Mesendoderm (in vitro differentiated cells): ENCODE measurements around the gene SMIM12. TPM values are rescaled to one million over a fixed set of nuclear protein-coding genes. Genes with fewer than 3 reads are reported as not detected.

Experiments used
- DNase-seq: peaks from one replicate; pipeline ENCODE4 v3.0.0; 2013
- H2AK5ac ChIP-seq: 2 replicates; pipeline ENCODE4 v1.6.1; 2013; ENCODE audit warnings: low read length, inconsistent platforms
- H2BK120ac ChIP-seq: 2 replicates; pipeline ENCODE4 v1.6.1; 2013; ENCODE audit warnings: low read depth, mild to moderate bottlenecking, low read length, moderate library complexity, mixed read lengths
- H2BK15ac ChIP-seq: replicated peaks from 2 replicates; pipeline ENCODE4 v1.6.1; 2013; ENCODE audit warnings: low read depth, mild to moderate bottlenecking, moderate library complexity
- H2BK5ac ChIP-seq: 2 replicates; pipeline ENCODE4 v1.6.1; 2013; ENCODE audit warnings: low read length, inconsistent platforms
- H3K18ac ChIP-seq: 2 replicates; pipeline ENCODE4 v1.6.1; 2013; ENCODE audit warnings: mild to moderate bottlenecking, low read length, mixed read lengths
- H3K23ac ChIP-seq: one replicate; pipeline ENCODE4 v1.6.1; 2013; ENCODE audit warnings: low read length
- H3K27ac ChIP-seq: 2 replicates; pipeline ENCODE4 v1.5.1; 2013; ENCODE audit warnings: low read depth, mild to moderate bottlenecking, inconsistent platforms, low read length, moderate library complexity
- H3K27me3 ChIP-seq: 2 replicates; pipeline ENCODE4 v1.6.1; 2013; ENCODE audit warnings: low read length, control low read depth, mild to moderate bottlenecking, inconsistent platforms; ENCODE audit not compliant: insufficient read depth, poor library complexity
- H3K36me3 ChIP-seq: 2 replicates; pipeline ENCODE4 v1.6.1; 2013; ENCODE audit warnings: low read length, inconsistent platforms; ENCODE audit not compliant: control insufficient read depth, insufficient read depth
- H3K4ac ChIP-seq: one replicate; pipeline ENCODE4 v1.6.1; 2013; ENCODE audit warnings: low read depth, mild to moderate bottlenecking, low read length, moderate library complexity
- H3K4me1 ChIP-seq: 2 replicates; pipeline ENCODE4 v1.6.1; 2013; ENCODE audit warnings: low read depth, low read length, inconsistent platforms; ENCODE audit not compliant: control insufficient read depth
- H3K4me2 ChIP-seq: 2 replicates; pipeline ENCODE4 v1.6.1; 2013; ENCODE audit warnings: low read length
- H3K4me3 ChIP-seq: 2 replicates; pipeline ENCODE4 v1.5.1; 2013; ENCODE audit warnings: mild to moderate bottlenecking, low read length
- H3K56ac ChIP-seq: one replicate; pipeline ENCODE4 v1.6.1; 2013; ENCODE audit warnings: low read length
- H3K79me1 ChIP-seq: 2 replicates; pipeline ENCODE4 v1.6.1; 2013; ENCODE audit warnings: low read length, inconsistent platforms
- H3K79me2 ChIP-seq: 2 replicates; pipeline ENCODE4 v1.6.1; 2013; ENCODE audit warnings: mild to moderate bottlenecking, low read length; ENCODE audit not compliant: control insufficient read depth, insufficient read depth
- H3K9ac ChIP-seq: 2 replicates; pipeline ENCODE4 v1.6.1; 2013; ENCODE audit warnings: low read length, inconsistent platforms
- H4K5ac ChIP-seq: one replicate; pipeline ENCODE4 v1.6.1; 2013; ENCODE audit warnings: low read length
- H4K8ac ChIP-seq: one replicate; pipeline ENCODE4 v1.6.1; 2013; ENCODE audit warnings: low read depth, mild to moderate bottlenecking, control low read depth, low read length, moderate library complexity
- WGBS: extraction: QIAGEN DNeasy Blood & Tissue Kit; methylation state at CpG from one replicate; pipeline ENCODE4 v1.1.7; 2013; ENCODE audit warnings: low lambda C conversion rate, missing lambda C conversion rate; ENCODE audit not compliant: insufficient coverage; ENCODE audit errors: extremely low coverage; 5-methylcytosine and 5-hydroxymethylcytosine counted together
- polyA plus RNA-seq, 2 experiments: library from polyadenylated mRNA; stranded (reverse); fragments of 200-250 nt; gene quantifications; one replicate each; pipeline ENCODE4 v1.2.3, GENCODE V29; 2013

The SMIM12 gene, protein sequence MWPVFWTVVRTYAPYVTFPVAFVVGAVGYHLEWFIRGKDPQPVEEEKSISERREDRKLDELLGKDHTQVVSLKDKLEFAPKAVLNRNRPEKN
- polyA plus RNA-seq (2013, experiment 1 of 2) = 21.5 TPM
- polyA plus RNA-seq (2013, experiment 2 of 2) = 21.9 TPM

DNA sequence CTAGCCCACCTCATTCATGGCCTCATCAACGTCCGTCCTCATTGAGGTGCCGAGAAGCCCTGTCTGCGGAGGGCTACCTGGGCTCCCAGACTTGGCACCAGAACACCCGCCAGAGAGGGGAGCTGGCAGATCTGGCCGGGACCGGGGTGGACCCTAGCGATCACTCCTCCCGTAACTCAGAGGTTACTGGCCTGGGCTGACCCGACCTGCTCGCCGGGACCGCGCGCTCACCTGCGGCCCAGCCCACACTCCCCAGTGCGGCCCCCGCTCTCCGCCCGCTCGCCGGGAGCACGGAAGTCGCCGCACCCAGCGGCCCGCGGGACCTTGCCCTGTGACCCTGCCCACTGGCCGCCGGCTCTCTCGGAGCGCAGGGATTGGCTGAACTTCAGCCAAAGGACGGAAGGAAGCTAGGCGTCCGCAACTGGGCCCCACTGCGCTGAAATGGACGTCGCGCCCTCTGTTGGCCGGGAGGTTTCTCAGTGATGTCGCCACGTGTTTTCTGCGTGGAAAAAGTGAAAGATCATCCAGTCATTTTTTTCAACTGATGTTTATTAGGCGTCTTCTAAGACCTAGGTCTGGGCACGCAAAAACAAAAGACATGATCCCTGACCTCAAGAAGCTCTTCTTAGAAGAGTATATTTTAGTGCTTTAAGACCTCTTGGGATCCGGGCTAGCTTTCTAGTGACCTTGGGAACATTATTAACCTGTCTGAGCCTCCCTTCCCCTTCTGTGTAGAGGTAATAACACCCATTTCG, at the start of gene SMIM12:
SMIM12 (minus strand) TSS at position 304 of the 755 bp plus-strand sequence. CDS start 3,772 bp downstream, outside the sequence.
- peak within 1 kb of the TSS; percentile 91 for H3K4me3 ChIP-seq
- H3K4me1 ChIP-seq = peaks cover 1% of the 10 kb centered on the region
- H3K23ac ChIP-seq = peak within 1 kb of the TSS; percentile 66
- no CpG with 5 or more reads among the region's 47 CpGs for WGBS
- peak within 1 kb of the TSS; percentile 95 for H3K9ac ChIP-seq
- H3K4ac ChIP-seq = no peak within 1 kb of the TSS
- peaks cover 20% of the 10 kb centered on the region for H3K79me1 ChIP-seq
- H3K27ac ChIP-seq = no peak within 1 kb of the TSS
- no peak within 1 kb of the TSS for H2AK5ac ChIP-seq
- H2BK120ac ChIP-seq = no peak within 1 kb of the TSS
- H2BK15ac ChIP-seq = no peak within 1 kb of the TSS
- no peak within 1 kb of the TSS for H2BK5ac ChIP-seq
- H3K27me3 ChIP-seq = no peaks in the 10 kb centered on the region
- H3K56ac ChIP-seq = peak within 1 kb of the TSS; percentile 94
- H4K8ac ChIP-seq = no peak within 1 kb of the TSS
- DNase-seq = peak; percentile 95
- H3K79me2 ChIP-seq = peaks cover 22% of the 10 kb centered on the region
- H3K36me3 ChIP-seq = peaks cover 4% of the 10 kb centered on the region
- H4K5ac ChIP-seq = no peak within 1 kb of the TSS
- no peak within 1 kb of the TSS for H3K18ac ChIP-seq
- peak within 1 kb of the TSS; percentile 60 for H3K4me2 ChIP-seq

DNA sequence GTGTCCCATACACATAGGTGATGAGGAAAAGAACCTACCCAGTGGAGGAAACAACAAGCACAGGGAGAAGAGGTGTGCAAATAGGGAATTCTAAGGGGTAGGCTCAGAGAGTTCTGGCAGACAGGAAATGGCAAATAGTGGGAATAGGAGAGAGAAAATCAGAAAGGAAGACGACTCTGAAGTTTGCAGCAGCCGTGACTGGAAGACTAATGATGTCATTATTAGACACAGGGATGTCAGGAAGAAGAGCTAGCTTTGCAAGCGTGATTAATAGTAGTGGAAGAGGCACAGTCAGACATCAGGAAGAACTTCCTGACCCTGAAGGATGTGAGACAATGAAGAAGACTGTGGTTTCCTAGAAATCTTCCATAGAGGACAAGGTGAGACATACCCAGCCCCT, 48.8 kb upstream of the SMIM12 start:
- H3K4me3 ChIP-seq = no peak overlapping the region
- H2BK15ac ChIP-seq = no peak overlapping the region
- H4K5ac ChIP-seq = no peak overlapping the region
- no peaks in the 10 kb centered on the region for H3K27me3 ChIP-seq
- no peaks in the 10 kb centered on the region for H3K36me3 ChIP-seq
- no peak overlapping the region for H3K56ac ChIP-seq
- no peak overlapping the region for H3K9ac ChIP-seq
- no peak overlapping the region for H2AK5ac ChIP-seq
- H3K4me1 ChIP-seq = no peaks in the 10 kb centered on the region
- H3K79me2 ChIP-seq = no peaks in the 10 kb centered on the region
- DNase-seq = no peak
- H3K23ac ChIP-seq = no peak overlapping the region
- H3K27ac ChIP-seq = no peak overlapping the region
- WGBS = no CpG with 5 or more reads among the region's 3 CpGs
- H3K79me1 ChIP-seq = no peaks in the 10 kb centered on the region
- H3K4ac ChIP-seq = no peak overlapping the region
- no peak overlapping the region for H3K18ac ChIP-seq
- no peak overlapping the region for H2BK5ac ChIP-seq
- H2BK120ac ChIP-seq = no peak overlapping the region
- no peak overlapping the region for H3K4me2 ChIP-seq
- no peak overlapping the region for H4K8ac ChIP-seq

DNA sequence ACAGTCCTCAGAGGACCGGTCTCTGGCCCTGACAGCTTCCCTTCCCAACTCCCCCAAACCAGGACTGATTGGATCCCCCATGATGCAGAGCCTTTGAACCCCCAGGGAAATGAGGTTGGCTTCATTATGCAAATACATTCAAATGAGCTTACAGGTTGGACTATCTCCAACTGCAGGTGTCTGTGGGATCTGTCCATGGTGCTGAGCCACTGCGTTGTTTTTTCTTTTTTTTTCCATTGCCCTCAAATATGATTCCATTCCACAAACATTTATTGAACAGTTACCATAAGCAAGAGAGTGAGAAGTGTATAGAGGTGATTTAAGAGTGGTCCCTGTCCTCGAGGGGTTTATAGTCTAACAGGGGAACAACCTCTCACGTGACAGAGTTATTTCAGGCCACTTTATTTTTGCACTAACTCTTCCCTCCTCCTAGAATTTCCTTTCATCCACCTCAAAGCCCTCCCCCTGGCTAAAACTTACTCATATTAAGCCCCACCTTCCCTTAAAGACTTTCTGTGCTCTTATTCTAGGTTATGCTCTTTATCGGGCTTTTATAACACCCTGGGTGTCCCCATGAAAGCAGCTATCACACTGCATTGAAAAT, 48.0 kb upstream of the SMIM12 start:
- Histone ChIP-seq H4K8ac (no peak overlapping the region), H3K4ac (no peak overlapping the region), H3K27ac (no peak overlapping the region), H3K4me2 (no peak overlapping the region), H3K4me3 (no peak overlapping the region), H3K79me2 (no peaks in the 10 kb centered on the region), H2BK15ac (no peak overlapping the region), H3K56ac (no peak overlapping the region), H3K4me1 (no peaks in the 10 kb centered on the region), H2BK120ac (no peak overlapping the region), H3K27me3 (no peaks in the 10 kb centered on the region), H4K5ac (no peak overlapping the region), H3K23ac (no peak overlapping the region), H3K9ac (no peak overlapping the region), H2AK5ac (no peak overlapping the region), H2BK5ac (no peak overlapping the region), H3K79me1 (no peaks in the 10 kb centered on the region), H3K18ac (no peak overlapping the region), H3K36me3 (no peaks in the 10 kb centered on the region)
- no CpG with 5 or more reads among the region's 5 CpGs for WGBS
- peak; percentile 15 for DNase-seq

DNA sequence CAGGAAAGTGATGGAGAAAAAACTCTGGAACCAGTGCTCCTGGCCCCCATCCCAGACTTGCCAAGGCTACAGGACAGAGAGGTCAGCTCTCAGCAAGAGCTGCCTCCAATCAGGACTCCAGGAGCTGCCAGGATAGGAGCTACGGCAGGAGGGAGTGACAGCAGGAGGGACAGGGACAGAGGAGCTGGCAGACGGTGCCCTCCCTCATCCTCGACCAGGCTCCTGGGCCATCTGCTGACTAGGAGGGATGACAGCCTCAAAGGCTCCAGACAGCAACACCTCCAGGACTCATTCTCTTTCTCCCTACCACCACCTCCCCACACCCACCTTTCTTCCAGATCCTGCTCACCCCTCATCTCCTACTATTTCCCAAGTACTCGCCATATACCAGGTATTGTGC, 47.2 kb upstream of the SMIM12 start:
- H2AK5ac ChIP-seq = no peak overlapping the region
- H4K5ac ChIP-seq = no peak overlapping the region
- H3K18ac ChIP-seq = no peak overlapping the region
- WGBS = no CpG with 5 or more reads among the region's 4 CpGs
- H3K4me1 ChIP-seq = no peaks in the 10 kb centered on the region
- H3K79me2 ChIP-seq = no peaks in the 10 kb centered on the region
- DNase-seq = no peak
- H3K4me2 ChIP-seq = no peak overlapping the region
- H3K27me3 ChIP-seq = no peaks in the 10 kb centered on the region
- H4K8ac ChIP-seq = no peak overlapping the region
- no peak overlapping the region for H3K4me3 ChIP-seq
- no peak overlapping the region for H2BK5ac ChIP-seq
- no peak overlapping the region for H3K4ac ChIP-seq
- H3K27ac ChIP-seq = no peak overlapping the region
- H2BK15ac ChIP-seq = no peak overlapping the region
- H3K56ac ChIP-seq = no peak overlapping the region
- no peaks in the 10 kb centered on the region for H3K36me3 ChIP-seq
- no peak overlapping the region for H3K9ac ChIP-seq
- H3K23ac ChIP-seq = no peak overlapping the region
- no peak overlapping the region for H2BK120ac ChIP-seq
- no peaks in the 10 kb centered on the region for H3K79me1 ChIP-seq

DNA sequence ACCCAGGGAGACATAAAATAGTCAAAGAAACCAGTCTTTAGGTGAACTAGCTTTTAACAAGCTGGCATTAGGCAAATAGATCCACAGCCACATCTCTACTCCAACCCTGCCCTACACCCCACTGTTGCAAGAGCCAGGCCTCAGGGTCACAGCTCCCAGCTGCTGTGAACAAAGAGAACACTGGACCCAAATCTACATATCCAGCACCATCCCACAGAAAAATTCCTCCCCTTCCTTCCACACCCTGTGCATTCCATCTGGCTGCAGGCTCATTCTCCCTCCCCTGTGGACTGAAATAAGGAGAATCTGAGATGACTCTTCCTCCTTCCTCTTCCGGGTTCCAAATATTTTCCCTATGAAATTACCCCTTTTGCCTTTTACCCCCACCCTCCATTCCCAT, 46.7 kb upstream of the SMIM12 start:
- no peak overlapping the region for H2BK5ac ChIP-seq
- H2BK120ac ChIP-seq = no peak overlapping the region
- no peak overlapping the region for H3K56ac ChIP-seq
- H3K79me2 ChIP-seq = no peaks in the 10 kb centered on the region
- H3K79me1 ChIP-seq = no peaks in the 10 kb centered on the region
- no peaks in the 10 kb centered on the region for H3K4me1 ChIP-seq
- no peak overlapping the region for H4K5ac ChIP-seq
- H3K4me3 ChIP-seq = no peak overlapping the region
- H3K18ac ChIP-seq = no peak overlapping the region
- no peaks in the 10 kb centered on the region for H3K27me3 ChIP-seq
- H4K8ac ChIP-seq = no peak overlapping the region
- no peak overlapping the region for H2AK5ac ChIP-seq
- no peak overlapping the region for H3K4ac ChIP-seq
- H3K27ac ChIP-seq = no peak overlapping the region
- no peak for DNase-seq
- WGBS = no CpG with 5 or more reads among the region's 1 CpG
- no peaks in the 10 kb centered on the region for H3K36me3 ChIP-seq
- no peak overlapping the region for H2BK15ac ChIP-seq
- H3K4me2 ChIP-seq = no peak overlapping the region
- no peak overlapping the region for H3K23ac ChIP-seq
- H3K9ac ChIP-seq = no peak overlapping the region
